IPS-20b (cell line): ENCODE measurements around the gene C5orf52.
"Not testable (repeated sequence)": the region's sequence is repeated elsewhere in the genome, so short reads cannot be mapped to it uniquely, and the experiment has no call there.

Experiments used
- H3K27ac ChIP-seq: one replicate; pipeline ENCODE4 v1.5.1; 2013; ENCODE audit warnings: low read length
- H3K27me3 ChIP-seq: 2 replicates; pipeline ENCODE4 v1.6.1; 2013; ENCODE audit warnings: mild to moderate bottlenecking, low read length, inconsistent platforms; ENCODE audit not compliant: insufficient read depth
- H3K36me3 ChIP-seq: 2 replicates; pipeline ENCODE4 v1.6.1; 2013; ENCODE audit warnings: low read depth, mild to moderate bottlenecking, inconsistent platforms, low read length, moderate library complexity; ENCODE audit not compliant: insufficient read depth
- H3K4me1 ChIP-seq: 2 replicates; pipeline ENCODE4 v1.6.1; 2013; ENCODE audit warnings: mild to moderate bottlenecking, control low read depth, inconsistent platforms, low read length, moderate library complexity; ENCODE audit not compliant: insufficient read depth
- H3K4me3 ChIP-seq: 2 replicates; pipeline ENCODE4 v1.5.1; 2013; ENCODE audit warnings: mild to moderate bottlenecking, low read length, inconsistent platforms
- H3K9ac ChIP-seq: 2 replicates; pipeline ENCODE4 v1.6.1; 2013; ENCODE audit warnings: low read depth, mild to moderate bottlenecking, inconsistent platforms, low read length, moderate library complexity
- H3K9me3 ChIP-seq: 2 replicates; pipeline ENCODE4 v1.6.1; 2013; ENCODE audit warnings: mild to moderate bottlenecking, low read depth, low read length, inconsistent platforms; ENCODE audit not compliant: insufficient read depth

Gene C5orf52

GRCh38 chr5:157709346-157709745 is 38.0 kb downstream of the C5orf52 start:
- Histone ChIP-seq H3K27me3 (no peaks in the 10 kb centered on the region), H3K9ac (no peak overlapping the region), H3K36me3 (no peaks in the 10 kb centered on the region), H3K4me1 (no peaks in the 10 kb centered on the region), H3K9me3 (no peaks in the 10 kb centered on the region), H3K4me3 (no peak overlapping the region), H3K27ac (no peak overlapping the region)

GRCh38 chr5:157710431-157710830 is 39.1 kb downstream of the C5orf52 start:
- no peaks in the 10 kb centered on the region for H3K36me3 ChIP-seq
- H3K9ac ChIP-seq: no peak overlapping the region
- no peaks in the 10 kb centered on the region for H3K9me3 ChIP-seq
- no peak overlapping the region for H3K4me3 ChIP-seq
- H3K4me1 ChIP-seq: no peaks in the 10 kb centered on the region
- H3K27ac ChIP-seq: no peak overlapping the region
- no peaks in the 10 kb centered on the region for H3K27me3 ChIP-seq

- no peak overlapping the region for H3K4me3 ChIP-seq
- no peak overlapping the region for H3K9ac ChIP-seq
- H3K36me3 ChIP-seq: no peaks in the 10 kb centered on the region
- H3K27ac ChIP-seq: no peak overlapping the region
- no peaks in the 10 kb centered on the region for H3K27me3 ChIP-seq
- H3K4me1 ChIP-seq: no peaks in the 10 kb centered on the region
- no peaks in the 10 kb centered on the region for H3K9me3 ChIP-seq
Measured at GRCh38 chr5:157710882-157711281, 39.5 kb downstream of the C5orf52 start.

- Histone ChIP-seq H3K27me3 (no peaks in the 10 kb centered on the region), H3K4me3 (no peak overlapping the region), H3K9me3 (no peaks in the 10 kb centered on the region), H3K4me1 (no peaks in the 10 kb centered on the region), H3K27ac (no peak overlapping the region), H3K36me3 (no peaks in the 10 kb centered on the region), H3K9ac (no peak overlapping the region)
Measured at GRCh38 chr5:157713830-157714595, 42.7 kb downstream of the C5orf52 start.

- Histone ChIP-seq H3K36me3 (no peaks in the 10 kb centered on the region), H3K9ac (no peak overlapping the region), H3K27me3 (no peaks in the 10 kb centered on the region), H3K4me3 (no peak overlapping the region), H3K4me1 (no peaks in the 10 kb centered on the region), H3K9me3 (no peaks in the 10 kb centered on the region), H3K27ac (no peak overlapping the region)
Measured at GRCh38 chr5:157714596-157714864, 43.2 kb downstream of the C5orf52 start.

- no peaks in the 10 kb centered on the region for H3K4me1 ChIP-seq
- H3K27ac ChIP-seq: no peak overlapping the region
- no peaks in the 10 kb centered on the region for H3K27me3 ChIP-seq
- no peak overlapping the region for H3K4me3 ChIP-seq
- no peaks in the 10 kb centered on the region for H3K36me3 ChIP-seq
- H3K9ac ChIP-seq: no peak overlapping the region
- no peaks in the 10 kb centered on the region for H3K9me3 ChIP-seq
Measured at GRCh38 chr5:157718519-157718918, 47.2 kb downstream of the C5orf52 start.

GRCh38 chr5:157719245-157719644 is 47.9 kb downstream of the C5orf52 start:
- Histone ChIP-seq H3K27ac (no peak overlapping the region), H3K36me3 (no peaks in the 10 kb centered on the region), H3K27me3 (no peaks in the 10 kb centered on the region), H3K9me3 (no peaks in the 10 kb centered on the region), H3K4me3 (no peak overlapping the region), H3K4me1 (no peaks in the 10 kb centered on the region), H3K9ac (no peak overlapping the region)

GRCh38 chr5:157721159-157721558 is 49.8 kb downstream of the C5orf52 start:
- Histone ChIP-seq H3K4me3 (no peak overlapping the region), H3K9ac (no peak overlapping the region), H3K27me3 (no peaks in the 10 kb centered on the region), H3K27ac (no peak overlapping the region), H3K9me3 (no peaks in the 10 kb centered on the region), H3K4me1 (no peaks in the 10 kb centered on the region), H3K36me3 (no peaks in the 10 kb centered on the region)

- H3K27ac ChIP-seq, H3K4me1 ChIP-seq, H3K36me3 ChIP-seq, H3K9me3 ChIP-seq, H3K9ac ChIP-seq, H3K4me3 ChIP-seq, H3K27me3 ChIP-seq: not testable (repeated sequence)
Measured at GRCh38 chr5:157722895-157723294, 51.6 kb downstream of the C5orf52 start.

GRCh38 chr5:157726607-157727006 is 55.3 kb downstream of the C5orf52 start:
- H3K36me3 ChIP-seq: not testable (repeated sequence)

GRCh38 chr5:157727858-157728257 is 56.5 kb downstream of the C5orf52 start:
- H3K4me3 ChIP-seq, H3K9ac ChIP-seq, H3K27ac ChIP-seq, H3K4me1 ChIP-seq, H3K36me3 ChIP-seq, H3K9me3 ChIP-seq, H3K27me3 ChIP-seq: not testable (repeated sequence)

More at GRCh38 chr5:157726607-157727006, 55.3 kb downstream of the C5orf52 start:
- not testable (repeated sequence) for H3K9ac ChIP-seq, H3K4me3 ChIP-seq, H3K9me3 ChIP-seq, H3K4me1 ChIP-seq, H3K27ac ChIP-seq, H3K27me3 ChIP-seq
